ENCODE measurements around the gene FBXO36.
"Not testable (repeated sequence)": the region's sequence is repeated elsewhere in the genome, so short reads cannot be mapped to it uniquely, and the experiment has no call there.

DNA sequence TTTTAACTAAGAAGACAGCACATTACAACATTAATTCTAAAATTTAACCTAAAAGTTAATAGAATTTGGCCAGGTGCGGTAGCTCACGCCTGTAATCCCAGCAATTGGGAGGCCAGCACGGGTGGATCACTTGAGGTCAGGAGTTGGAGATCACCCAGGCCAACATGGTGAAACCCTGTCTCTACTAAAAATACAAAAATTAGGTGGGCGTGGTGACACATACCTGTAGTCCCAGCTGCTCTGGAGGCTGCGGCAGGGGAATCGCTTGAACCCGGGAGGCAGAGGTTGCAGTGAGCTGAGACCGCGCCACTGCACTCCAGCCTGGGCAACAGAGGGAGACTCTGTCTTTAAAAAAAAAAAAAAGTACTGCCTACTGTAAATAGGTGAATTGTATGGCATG lies 21.8 kb upstream of the FBXO36 start:
- TF ChIP-seq, protein P1, sequence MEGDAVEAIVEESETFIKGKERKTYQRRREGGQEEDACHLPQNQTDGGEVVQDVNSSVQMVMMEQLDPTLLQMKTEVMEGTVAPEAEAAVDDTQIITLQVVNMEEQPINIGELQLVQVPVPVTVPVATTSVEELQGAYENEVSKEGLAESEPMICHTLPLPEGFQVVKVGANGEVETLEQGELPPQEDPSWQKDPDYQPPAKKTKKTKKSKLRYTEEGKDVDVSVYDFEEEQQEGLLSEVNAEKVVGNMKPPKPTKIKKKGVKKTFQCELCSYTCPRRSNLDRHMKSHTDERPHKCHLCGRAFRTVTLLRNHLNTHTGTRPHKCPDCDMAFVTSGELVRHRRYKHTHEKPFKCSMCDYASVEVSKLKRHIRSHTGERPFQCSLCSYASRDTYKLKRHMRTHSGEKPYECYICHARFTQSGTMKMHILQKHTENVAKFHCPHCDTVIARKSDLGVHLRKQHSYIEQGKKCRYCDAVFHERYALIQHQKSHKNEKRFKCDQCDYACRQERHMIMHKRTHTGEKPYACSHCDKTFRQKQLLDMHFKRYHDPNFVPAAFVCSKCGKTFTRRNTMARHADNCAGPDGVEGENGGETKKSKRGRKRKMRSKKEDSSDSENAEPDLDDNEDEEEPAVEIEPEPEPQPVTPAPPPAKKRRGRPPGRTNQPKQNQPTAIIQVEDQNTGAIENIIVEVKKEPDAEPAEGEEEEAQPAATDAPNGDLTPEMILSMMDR (IDR thresholded peaks at IDR 0.05; ENCODE audit: low read length): not testable (repeated sequence)
- not testable (repeated sequence) for TF ChIP-seq EZH2 (optimal IDR thresholded peaks at IDR 0.05; ENCODE audit: low read depth, low read length); EZH2phosphoT487 (IDR thresholded peaks at IDR 0.05; ENCODE audit: low read length)

Measured in MM.1S (cell line).